GM23338 (cell line): ENCODE data around the gene TOGARAM1. TPM values are rescaled to one million over a fixed set of nuclear protein-coding genes. Genes with fewer than 3 reads are reported as not detected.

Source experiments
- ATAC-seq: fragments of 200-7000 bp; cut with Tn5 transposase; 3 replicates; pipeline ENCODE4 v1.9.1; 2020
- DNase-seq: peaks from one replicate; pipeline ENCODE4 v3.0.0-alpha.2; 2015; ENCODE audit warnings: low spot score
- H2AFZ ChIP-seq: fragments of 200-600 bp; sonication (generic); 2 replicates; pipeline ENCODE4 v1.8.0; 2016; ENCODE audit warnings: antibody characterized with exemption, mild to moderate bottlenecking, moderate library complexity
- H3F3A ChIP-seq: fragments of 200-600 bp; sonication (generic); replicated peaks from 2 replicates; pipeline ENCODE4 v1.8.0; 2017; ENCODE audit warnings: antibody characterized with exemption, mixed run types, low read depth
- H3K27ac ChIP-seq: fragments of 200-600 bp; sonication (generic); 2 replicates; pipeline ENCODE4 v1.6.1; 2016; ENCODE audit warnings: low read depth
- H3K27me3 ChIP-seq: fragments of 200-600 bp; sonication (generic); 2 replicates; pipeline ENCODE4 v1.8.0; 2016; ENCODE audit warnings: mild to moderate bottlenecking, mixed run types, moderate library complexity; ENCODE audit not compliant: insufficient read depth
- H3K36me3 ChIP-seq: fragments of 200-600 bp; sonication (generic); 2 replicates; pipeline ENCODE4 v1.8.0; 2016; ENCODE audit warnings: mild to moderate bottlenecking; ENCODE audit not compliant: insufficient read depth
- H3K4me1 ChIP-seq: fragments of 200-600 bp; sonication (generic); 2 replicates; pipeline ENCODE4 v1.8.0; 2016; ENCODE audit warnings: mild to moderate bottlenecking, moderate library complexity; ENCODE audit not compliant: insufficient read depth
- H3K4me2 ChIP-seq: fragments of 200-600 bp; sonication (generic); 2 replicates; pipeline ENCODE4 v1.7.1; 2017; ENCODE audit warnings: mixed run types
- H3K4me3 ChIP-seq: fragments of 200-600 bp; sonication (generic); 2 replicates; pipeline ENCODE4 v1.6.1; 2016; ENCODE audit warnings: mixed run types
- H3K79me2 ChIP-seq: fragments of 200-600 bp; sonication (generic); replicated peaks from 2 replicates; pipeline ENCODE4 v1.8.0; 2017; ENCODE audit warnings: mild to moderate bottlenecking; ENCODE audit not compliant: insufficient read depth
- H3K9me2 ChIP-seq: fragments of 200-600 bp; sonication (generic); 2 replicates; pipeline ENCODE4 v1.8.0; 2017; ENCODE audit not compliant: insufficient read depth
- H4K20me1 ChIP-seq: fragments of 200-600 bp; sonication (generic); replicated peaks from 2 replicates; pipeline ENCODE4 v1.8.0; 2017; ENCODE audit warnings: mild to moderate bottlenecking; ENCODE audit not compliant: insufficient read depth
- H3K27ac Mint-ChIP-seq: 2 replicates; pipeline ENCODE4 v1.8.0; 2020; ENCODE audit warnings: inconsistent platforms, mild to moderate bottlenecking, moderate library complexity, mixed read lengths
- H3K27me3 Mint-ChIP-seq: 3 replicates; pipeline ENCODE4 v1.8.0; 2022; ENCODE audit warnings: low read depth, mild to moderate bottlenecking, moderate library complexity, mixed read lengths, inconsistent platforms; ENCODE audit not compliant: insufficient read depth, poor library complexity
- H3K36me3 Mint-ChIP-seq: 3 replicates; pipeline ENCODE4 v1.8.0; 2021; ENCODE audit warnings: low read depth, mild to moderate bottlenecking, inconsistent platforms, moderate library complexity, mixed read lengths
- H3K4me1 Mint-ChIP-seq: 3 replicates; pipeline ENCODE4 v1.8.0; 2020; ENCODE audit warnings: mild to moderate bottlenecking, inconsistent platforms, mixed read lengths
- H3K4me3 Mint-ChIP-seq: 3 replicates; pipeline ENCODE4 v1.8.0; 2021; ENCODE audit warnings: moderate library complexity, mild to moderate bottlenecking, inconsistent platforms, mixed read lengths
- H3K9me3 Mint-ChIP-seq: 3 replicates; pipeline ENCODE4 v1.8.0; 2020; ENCODE audit warnings: moderate library complexity, mild to moderate bottlenecking, inconsistent platforms, mixed read lengths
- CREB1 ChIP-seq: fragments of 250-450 bp; sonication (Bioruptor Pico); IDR thresholded peaks from 2 replicates; pipeline ENCODE4 v1.5.0; 2020; ENCODE audit warnings: low read depth, mild to moderate bottlenecking, moderate library complexity
- CTCF ChIP-seq, 2 experiments: fragments of 200-600 bp in 1 of 2; sonication (generic) in 1 of 2; conservative IDR thresholded peaks; 2 replicates each; pipeline versions ENCODE4 v1.5.1 to v1.6.1; 2016 to 2017; ENCODE audit warnings: antibody characterized with exemption in 2 of 2, low read depth in 2 of 2, mild to moderate bottlenecking in 2 of 2, moderate library complexity in 1 of 2
- ETS1 ChIP-seq: IDR thresholded peaks from 2 replicates; pipeline ENCODE4 v1.6.1; 2016; ENCODE audit warnings: antibody characterized with exemption
- EZH2 ChIP-seq: fragments of 200-600 bp; sonication (generic); IDR thresholded peaks from one replicate; pipeline ENCODE4 v1.8.0; 2017; ENCODE audit warnings: antibody characterized with exemption, mild to moderate bottlenecking, low read depth; ENCODE audit not compliant: unreplicated experiment
- EZH2phosphoT487 ChIP-seq: fragments of 200-600 bp; sonication (generic); IDR thresholded peaks from one replicate; pipeline ENCODE4 v1.8.1; 2018; ENCODE audit warnings: antibody characterized with exemption; ENCODE audit not compliant: unreplicated experiment
- JUNB ChIP-seq: IDR thresholded peaks from one replicate; pipeline ENCODE4 v1.6.1; 2016; ENCODE audit warnings: antibody characterized with exemption; ENCODE audit not compliant: unreplicated experiment
- NANOG ChIP-seq: IDR thresholded peaks from 2 replicates; pipeline ENCODE4 v1.6.1; 2016; ENCODE audit warnings: antibody characterized with exemption, borderline replicate concordance
- POLR2AphosphoS5 ChIP-seq: IDR thresholded peaks from 2 replicates; pipeline ENCODE4 v1.6.1; 2016; ENCODE audit warnings: antibody characterized with exemption, low read depth
- STAT1 ChIP-seq: IDR thresholded peaks from one replicate; pipeline ENCODE4 v1.6.1; 2016; ENCODE audit warnings: antibody characterized with exemption; ENCODE audit not compliant: unreplicated experiment
- ZNF114 ChIP-seq: fragments of 250-450 bp; sonication (Bioruptor Pico); IDR thresholded peaks from 2 replicates; pipeline ENCODE4 v1.5.0; 2020; ENCODE audit warnings: mild to moderate bottlenecking, moderate library complexity
- ZNF331 ChIP-seq: fragments of 250-450 bp; sonication (Bioruptor Pico); IDR thresholded peaks from 2 replicates; pipeline ENCODE4 v1.5.0; 2020; ENCODE audit warnings: low read depth, mild to moderate bottlenecking, moderate library complexity
- ZNF462 ChIP-seq: fragments of 250-450 bp; sonication (Bioruptor Pico); IDR thresholded peaks from 2 replicates; pipeline ENCODE4 v1.5.0; 2020; ENCODE audit warnings: mild to moderate bottlenecking, moderate library complexity
- polyA plus RNA-seq: library from polyadenylated mRNA; unstranded; fragments of >200 nt; fragmentation: Nextera tagmentation; extraction: Ambion mirVana; gene quantifications from 2 replicates; pipeline ENCODE4 v1.2.1, GENCODE V29; 2016
- total RNA-seq: library from RNA; depleted of rRNA; stranded (reverse); fragments of >200 nt; shearing (Covaris generic); gene quantifications from 2 replicates; pipeline ENCODE4 v1.2.3, GENCODE V29; 2014

TOGARAM1 gene
- total and polyA plus RNA-seq, 2 experiments from 2014 or later, result 9.6 to 9.8 TPM

DNA sequence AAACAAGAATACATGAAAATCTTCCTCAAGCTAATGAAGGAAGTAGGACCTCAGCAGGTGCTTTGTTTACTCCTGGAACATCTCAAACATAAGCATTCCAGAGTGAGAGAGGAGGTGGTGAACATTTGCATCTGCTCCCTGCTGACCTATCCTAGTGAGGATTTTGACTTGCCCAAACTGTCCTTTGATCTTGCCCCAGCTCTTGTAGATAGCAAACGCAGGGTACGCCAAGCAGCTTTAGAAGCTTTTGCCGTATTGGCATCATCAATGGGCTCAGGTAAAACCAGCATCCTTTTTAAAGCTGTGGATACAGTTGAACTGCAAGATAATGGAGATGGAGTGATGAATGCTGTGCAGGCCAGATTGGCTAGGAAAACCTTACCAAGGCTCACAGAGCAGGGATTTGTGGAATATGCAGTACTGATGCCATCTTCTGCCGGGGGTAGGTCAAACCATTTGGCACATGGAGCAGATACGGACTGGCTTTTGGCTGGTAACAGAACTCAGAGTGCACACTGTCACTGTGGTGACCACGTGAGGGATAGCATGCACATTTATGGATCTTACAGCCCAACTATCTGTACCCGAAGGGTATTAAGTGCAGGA lies 1.9 kb downstream of the TOGARAM1 start (continued):
- TF ChIP-seq ETS1 (no peak), EZH2 (no peak), POLR2AphosphoS5 (no peak), NANOG (no peak), ZNF331 (CRISPR knock-in tag) (no peak)

DNA sequence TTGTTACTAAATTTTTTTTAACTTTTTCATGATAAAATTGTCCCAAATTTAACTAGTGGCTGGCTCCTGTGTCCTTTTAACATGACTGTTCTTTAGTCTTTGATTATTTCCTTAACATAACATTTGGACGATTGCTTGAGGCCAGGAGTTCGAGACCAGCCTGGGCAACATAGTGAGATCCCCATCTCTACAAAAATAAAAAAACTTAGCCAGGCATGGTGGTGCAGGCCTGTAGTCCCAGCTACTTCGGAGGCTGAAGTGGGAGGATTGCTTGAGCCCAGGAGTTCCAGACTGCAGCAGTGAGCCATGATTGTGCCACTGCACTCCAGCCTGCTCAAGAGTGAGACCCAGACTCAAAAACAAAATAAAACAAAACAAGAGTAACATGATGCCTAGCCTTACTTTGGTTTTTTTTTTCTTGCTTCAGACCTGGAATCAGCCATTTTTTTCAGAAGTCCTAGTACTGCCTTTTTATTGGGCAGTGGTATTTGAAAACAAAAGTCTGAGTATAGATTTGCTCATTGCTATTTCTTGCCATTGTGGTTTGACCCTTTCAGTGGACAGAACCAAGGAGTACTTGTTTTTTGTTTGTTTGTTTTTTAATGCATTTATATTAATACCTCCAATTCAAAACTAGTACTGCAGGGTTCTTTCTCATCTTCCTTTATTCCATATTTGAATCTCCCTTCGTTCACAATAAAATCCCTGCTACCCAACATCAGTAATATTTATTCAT lies 4.8 kb downstream of the TOGARAM1 start:
- Histone ChIP-seq H3K27me3 (no peaks in the 10 kb centered on the region), H3K4me2 (peak overlapping the region; percentile 68), H3K79me2 (peaks cover 89% of the 10 kb centered on the region), H3K9me2 (no peaks in the 10 kb centered on the region), H3K36me3 (no peaks in the 10 kb centered on the region), H4K20me1 (peaks cover 5% of the 10 kb centered on the region; the same call in 1 of the 2 replicates), H3K27ac (no peak overlapping the region), H3K4me3 (peak overlapping the region; percentile 41), H3F3A (no peaks in the 10 kb centered on the region), H2AFZ (no peak overlapping the region), H3K4me1 (peaks cover 12% of the 10 kb centered on the region; the same call in 1 of the 2 replicates)
- H3K9me3 Mint-ChIP-seq, result no peaks in the 10 kb centered on the region
- H3K27me3 Mint-ChIP-seq, result peaks cover 2% of the 10 kb centered on the region
- peaks cover 16% of the 10 kb centered on the region; the same call in 2 of the 3 replicates for H3K36me3 Mint-ChIP-seq
- ATAC-seq (no peak), DNase-seq (no peak)
- no peak overlapping the region for H3K27ac Mint-ChIP-seq
- H3K4me1 Mint-ChIP-seq, result peaks cover 22% of the 10 kb centered on the region; the same call in 2 of the 3 replicates
- H3K4me3 Mint-ChIP-seq, result peak overlapping the region; percentile 58
- TF ChIP-seq CREB1 (CRISPR knock-in tag) (no peak), JUNB (no peak), EZH2phosphoT487 (no peak), CTCF (conservative IDR thresholded peaks at IDR 0.05; ENCODE audit: low read depth in 2 of 2) (no peak), EZH2 (no peak), POLR2AphosphoS5 (no peak), STAT1 (no peak), ZNF331 (CRISPR knock-in tag) (no peak), ZNF462 (CRISPR knock-in tag) (no peak), ZNF114 (CRISPR knock-in tag) (no peak), ETS1 (no peak)
